ENCODE measurements around the gene CPT2.

GRCh38 chr1:53158900-53159299 is 37.7 kb upstream of the CPT2 start:
- TF ChIP-seq GATA3 (IDR thresholded peaks at IDR 0.05; ENCODE audit: low read depth, low read length) (no peak), GATA2 (IDR thresholded peaks at IDR 0.05; ENCODE audit: low read depth, low read length) (no peak)

Data from SH-SY5Y (cell line).